GOT3 (cell line): ENCODE data around the gene C4orf46.

Experiments used
- DNase-seq: peaks from one replicate; lab custom pipeline; 2025; ENCODE audit warnings: mixed read lengths; lab: John Stamatoyannopoulos, UW

C4orf46 gene

GRCh38 chr4:158652920-158653319 is 18.8 kb downstream of the C4orf46 start:
- DNase-seq, result no peak

GRCh38 chr4:158649111-158649680 is 22.5 kb downstream of the C4orf46 start:
- DNase-seq, result no peak

GRCh38 chr4:158644760-158645159 is 26.9 kb downstream of the C4orf46 start:
- DNase-seq, result no peak

- no peak for DNase-seq
These were observed 27.3 kb downstream of the C4orf46 start for GRCh38 chr4:158644356-158644755.

GRCh38 chr4:158636619-158637018 is 35.1 kb downstream of the C4orf46 start:
- no peak for DNase-seq

GRCh38 chr4:158630893-158631292 is 40.8 kb downstream of the C4orf46 start:
- DNase-seq, result no peak

GRCh38 chr4:158625544-158625943 is 46.1 kb downstream of the C4orf46 start:
- DNase-seq, result no peak

GRCh38 chr4:158624889-158625478 is 46.7 kb downstream of the C4orf46 start:
- DNase-seq, result no peak

GRCh38 chr4:158622251-158622650 is 49.4 kb downstream of the C4orf46 start:
- no peak for DNase-seq

- no peak for DNase-seq
These were observed 50.0 kb downstream of the C4orf46 start for GRCh38 chr4:158621729-158622128.

- DNase-seq, result no peak
These were observed 53.7 kb downstream of the C4orf46 start for GRCh38 chr4:158617956-158618355.
